Natural killer cell (primary cell): ENCODE results near the gene DOK1. TPM values are rescaled to one million over a fixed set of nuclear protein-coding genes. Genes with fewer than 3 reads are reported as not detected.
A peak's percentile ranks its signal among the peaks of the same experiment; 100 is the strongest.

Source experiments
- ATAC-seq, 3 donors: fragments of 150-1000 bp in 2 of 3; fragments of 200-7000 bp in 1 of 3; cut with Tn5 transposase; 1 replicate in 1 of 3; 2 replicates in 2 of 3; pipeline ENCODE4 v1.10.0; 2021; ENCODE audit warnings: mild to moderate bottlenecking in 2 of 3, moderate library complexity in 2 of 3
- DNase-seq, 2 donors: peaks; one replicate each; pipeline versions ENCODE4 v3.0.0 to v3.0.0-alpha.2; 2013 to 2021; ENCODE audit warnings: mixed read lengths in 1 of 2
- H3K27ac ChIP-seq: one replicate; pipeline ENCODE4 v1.5.1; 2013; ENCODE audit warnings: mild to moderate bottlenecking, low read length
- H3K27me3 ChIP-seq: one replicate; pipeline ENCODE4 v1.6.1; 2013; ENCODE audit warnings: low read length; ENCODE audit not compliant: control insufficient read depth, insufficient read depth
- H3K36me3 ChIP-seq: one replicate; pipeline ENCODE4 v1.6.1; 2013; ENCODE audit warnings: low read length; ENCODE audit not compliant: control insufficient read depth, insufficient read depth
- H3K4me1 ChIP-seq: one replicate; pipeline ENCODE4 v1.6.1; 2013; ENCODE audit warnings: low read length; ENCODE audit not compliant: control insufficient read depth, insufficient read depth
- H3K4me3 ChIP-seq: one replicate; pipeline ENCODE4 v1.5.1; 2013; ENCODE audit warnings: low read length
- H3K9me3 ChIP-seq: one replicate; pipeline ENCODE4 v1.6.1; 2013; ENCODE audit warnings: low read length; ENCODE audit not compliant: control insufficient read depth, insufficient read depth
- H3K27ac Mint-ChIP-seq, 2 donors: one replicate each; pipeline ENCODE4 v1.8.0; 2022; ENCODE audit warnings: mild to moderate bottlenecking in 2 of 2, mixed read lengths in 2 of 2, moderate library complexity in 1 of 2
- H3K27me3 Mint-ChIP-seq, 2 donors: one replicate each; pipeline ENCODE4 v1.8.0; 2022; ENCODE audit warnings: low read depth in 2 of 2, mixed read lengths in 2 of 2
- H3K36me3 Mint-ChIP-seq: one replicate; pipeline ENCODE4 v1.8.0; 2022; ENCODE audit warnings: mixed read lengths
- H3K4me1 Mint-ChIP-seq, 2 donors: one replicate each; pipeline ENCODE4 v1.8.0; 2022; ENCODE audit warnings: mixed read lengths in 2 of 2
- H3K4me3 Mint-ChIP-seq: one replicate; pipeline ENCODE4 v1.8.0; 2022; ENCODE audit warnings: mild to moderate bottlenecking, moderate library complexity, mixed read lengths
- H3K9me3 Mint-ChIP-seq, 2 donors: one replicate each; pipeline ENCODE4 v1.8.0; 2022; ENCODE audit warnings: mixed read lengths in 2 of 2
- WGBS: methylation state at CpG from one replicate; pipeline ENCODE4 v1.1.7; 2013; ENCODE audit warnings: missing lambda C conversion rate; ENCODE audit not compliant: insufficient coverage; 5-methylcytosine and 5-hydroxymethylcytosine counted together
- intact Hi-C: fragments of 100-400 bp; cut with micrococcal nuclease; formaldehyde crosslinking; loops from one replicate; pipeline ENCODE4 v1.14.2; 2022
- total RNA-seq, 4 donors: library from RNA; stranded (reverse); fragments of 120-200 nt in 1 of 4; gene quantifications; one replicate each; pipeline versions ENCODE4 v1.2.3 to v1.2.4, GENCODE V29; 2013 to 2022
- TF ChIP-seq, protein P1 (sequence below): fragments of 200-600 bp; IDR thresholded peaks from one replicate; pipeline ENCODE4 v1.8.0; 2022; ENCODE audit warnings: antibody characterized with exemption

The DOK1 gene
- total RNA-seq, 3 donors from 2014 or later (not counting 1 experiment from before 2014, with no cell fraction given) = 17.4 to 24.9 (median 23.9) TPM

DNA sequence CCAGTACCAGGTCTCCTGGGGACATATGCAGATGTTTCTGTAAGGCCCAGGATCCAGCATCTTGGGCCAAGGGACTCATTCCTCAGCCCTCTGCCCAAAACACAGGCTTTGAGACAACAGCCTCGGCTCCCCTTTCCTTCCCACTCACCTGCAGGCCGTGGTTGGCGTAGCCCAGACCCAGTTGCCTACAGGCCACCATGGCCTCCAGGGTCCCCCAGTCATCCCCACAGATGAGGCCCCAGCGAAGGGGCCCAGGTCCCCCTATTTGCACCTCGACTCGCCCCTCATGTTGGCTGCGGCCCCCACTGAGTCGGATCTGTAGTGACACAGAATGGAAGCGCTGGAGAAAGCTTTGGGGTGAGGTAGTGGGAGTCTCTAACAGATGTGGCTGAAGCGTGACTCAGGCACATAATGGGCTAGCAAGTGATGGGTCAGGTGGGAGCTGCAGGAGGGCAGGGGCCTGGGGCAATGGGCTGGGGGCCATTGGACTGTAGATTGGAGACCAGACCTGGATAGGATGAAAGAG, 19.0 kb upstream of the DOK1 start:
- peaks cover 21% of the 10 kb centered on the region for H3K4me1 ChIP-seq
- H3K27me3 Mint-ChIP-seq = peaks cover 21 to 26% of the 10 kb centered on the region in 2 donors
- H3K4me1 Mint-ChIP-seq = peaks cover 15 to 19% of the 10 kb centered on the region in 2 donors
- DNase-seq = no peak
- no peak overlapping the region for H3K27ac ChIP-seq
- no peaks in the 10 kb centered on the region for H3K9me3 ChIP-seq
- intact Hi-C loops = no loop called here
- H3K36me3 ChIP-seq = peaks cover 13% of the 10 kb centered on the region
- no peak overlapping the region for H3K27ac Mint-ChIP-seq
- no peaks in the 10 kb centered on the region for H3K27me3 ChIP-seq
- no peak overlapping the region for H3K4me3 ChIP-seq
- TF ChIP-seq, protein P1, sequence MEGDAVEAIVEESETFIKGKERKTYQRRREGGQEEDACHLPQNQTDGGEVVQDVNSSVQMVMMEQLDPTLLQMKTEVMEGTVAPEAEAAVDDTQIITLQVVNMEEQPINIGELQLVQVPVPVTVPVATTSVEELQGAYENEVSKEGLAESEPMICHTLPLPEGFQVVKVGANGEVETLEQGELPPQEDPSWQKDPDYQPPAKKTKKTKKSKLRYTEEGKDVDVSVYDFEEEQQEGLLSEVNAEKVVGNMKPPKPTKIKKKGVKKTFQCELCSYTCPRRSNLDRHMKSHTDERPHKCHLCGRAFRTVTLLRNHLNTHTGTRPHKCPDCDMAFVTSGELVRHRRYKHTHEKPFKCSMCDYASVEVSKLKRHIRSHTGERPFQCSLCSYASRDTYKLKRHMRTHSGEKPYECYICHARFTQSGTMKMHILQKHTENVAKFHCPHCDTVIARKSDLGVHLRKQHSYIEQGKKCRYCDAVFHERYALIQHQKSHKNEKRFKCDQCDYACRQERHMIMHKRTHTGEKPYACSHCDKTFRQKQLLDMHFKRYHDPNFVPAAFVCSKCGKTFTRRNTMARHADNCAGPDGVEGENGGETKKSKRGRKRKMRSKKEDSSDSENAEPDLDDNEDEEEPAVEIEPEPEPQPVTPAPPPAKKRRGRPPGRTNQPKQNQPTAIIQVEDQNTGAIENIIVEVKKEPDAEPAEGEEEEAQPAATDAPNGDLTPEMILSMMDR = no peak
- WGBS = 91% methylated on average over 10 of the region's 10 CpGs
- no peak for ATAC-seq
- H3K36me3 Mint-ChIP-seq = no peaks in the 10 kb centered on the region
- no peak overlapping the region for H3K4me3 Mint-ChIP-seq
- no peaks in the 10 kb centered on the region for H3K9me3 Mint-ChIP-seq

- H3K36me3 Mint-ChIP-seq = no peaks in the 10 kb centered on the region
- peaks cover 7 to 11% of the 10 kb centered on the region in 2 donors for H3K4me1 Mint-ChIP-seq
- H3K27me3 Mint-ChIP-seq = peaks cover 21 to 26% of the 10 kb centered on the region in 2 donors
- Histone ChIP-seq H3K4me1 (peaks cover 12% of the 10 kb centered on the region), H3K27me3 (no peaks in the 10 kb centered on the region), H3K9me3 (no peaks in the 10 kb centered on the region), H3K36me3 (peaks cover 13% of the 10 kb centered on the region), H3K27ac (no peak overlapping the region), H3K4me3 (no peak overlapping the region)
- DNase-seq = no peak
- intact Hi-C loops = no loop called here
- WGBS = 87% methylated on average over 23 of the region's 23 CpGs
- no peak overlapping the region for H3K4me3 Mint-ChIP-seq
- ATAC-seq = peak in 1 of 3 donors; percentile 19
- TF ChIP-seq, protein P1 = no peak
- H3K27ac Mint-ChIP-seq = no peak overlapping the region
- no peaks in the 10 kb centered on the region for H3K9me3 Mint-ChIP-seq
Measured at GRCh38 chr2:74536166-74536950, 18.2 kb upstream of the DOK1 start.

GRCh38 chr2:74537140-74537539, 17.4 kb upstream of the DOK1 start:
- Histone ChIP-seq H3K27ac (no peak overlapping the region), H3K36me3 (peaks cover 13% of the 10 kb centered on the region), H3K4me1 (peaks cover 8% of the 10 kb centered on the region), H3K9me3 (no peaks in the 10 kb centered on the region), H3K4me3 (no peak overlapping the region), H3K27me3 (no peaks in the 10 kb centered on the region)
- H3K27ac Mint-ChIP-seq = no peak overlapping the region
- TF ChIP-seq, protein P1 = no peak
- WGBS = 89% methylated on average over 4 of the region's 4 CpGs
- intact Hi-C loops = no loop called here
- H3K36me3 Mint-ChIP-seq = no peaks in the 10 kb centered on the region
- ATAC-seq (no peak), DNase-seq (no peak)
- no peak overlapping the region for H3K4me3 Mint-ChIP-seq
- H3K4me1 Mint-ChIP-seq = peaks cover 3 to 4% of the 10 kb centered on the region in 2 donors
- H3K9me3 Mint-ChIP-seq = no peaks in the 10 kb centered on the region
- peaks cover 21 to 28% of the 10 kb centered on the region in 2 donors for H3K27me3 Mint-ChIP-seq
